IPS-11a (cell line): ENCODE results near the gene FAM53B.

ENCODE experiments used
- H3K4me3 ChIP-seq: one replicate; pipeline ENCODE4 v1.5.1; 2013; ENCODE audit warnings: low read depth, low read length, control low read depth

The FAM53B gene

GRCh38 chr10:124603376-124604213, 140.6 kb downstream of the FAM53B start:
- no peak overlapping the region for H3K4me3 ChIP-seq

GRCh38 chr10:124602646-124603365, 141.4 kb downstream of the FAM53B start:
- no peak overlapping the region for H3K4me3 ChIP-seq

- no peak overlapping the region for H3K4me3 ChIP-seq
These were observed 142.0 kb downstream of the FAM53B start for GRCh38 chr10:124602121-124602561.

- no peak overlapping the region for H3K4me3 ChIP-seq
These were observed 142.6 kb downstream of the FAM53B start for GRCh38 chr10:124601431-124602120.

- H3K4me3 ChIP-seq: no peak overlapping the region
These were observed 143.2 kb downstream of the FAM53B start for GRCh38 chr10:124601016-124601415.

- no peak overlapping the region for H3K4me3 ChIP-seq
These were observed 143.9 kb downstream of the FAM53B start for GRCh38 chr10:124600051-124600880.

GRCh38 chr10:124599588-124600050, 144.6 kb downstream of the FAM53B start:
- H3K4me3 ChIP-seq: no peak overlapping the region

GRCh38 chr10:124598773-124599587, 145.2 kb downstream of the FAM53B start:
- no peak overlapping the region for H3K4me3 ChIP-seq

- H3K4me3 ChIP-seq: no peak overlapping the region
These were observed 146.0 kb downstream of the FAM53B start for GRCh38 chr10:124598196-124598595.

GRCh38 chr10:124597846-124598165, 146.4 kb downstream of the FAM53B start:
- no peak overlapping the region for H3K4me3 ChIP-seq

- H3K4me3 ChIP-seq: no peak overlapping the region
These were observed 147.0 kb downstream of the FAM53B start for GRCh38 chr10:124596962-124597845.

GRCh38 chr10:124596116-124596785, 147.9 kb downstream of the FAM53B start:
- H3K4me3 ChIP-seq: no peak overlapping the region

- H3K4me3 ChIP-seq: no peak overlapping the region
These were observed 148.9 kb downstream of the FAM53B start for GRCh38 chr10:124595143-124595883.

- H3K4me3 ChIP-seq: no peak overlapping the region
These were observed 149.9 kb downstream of the FAM53B start for GRCh38 chr10:124594240-124594639.

GRCh38 chr10:124593431-124593985, 150.7 kb downstream of the FAM53B start:
- no peak overlapping the region for H3K4me3 ChIP-seq

- no peak overlapping the region for H3K4me3 ChIP-seq
These were observed 151.3 kb downstream of the FAM53B start for GRCh38 chr10:124592736-124593430.

- H3K4me3 ChIP-seq: no peak overlapping the region
These were observed 152.1 kb downstream of the FAM53B start for GRCh38 chr10:124592101-124592500.
